GM21723 (cell line): Measurements from ENCODE around the gene CFAP61.
"Not testable (repeated sequence)": the region's sequence is repeated elsewhere in the genome, so short reads cannot be mapped to it uniquely, and the experiment has no call there.

ENCODE experiments used
- ATAC-seq: cut with Tn5 transposase; IDR thresholded peaks from one replicate; pipeline ENCODE4 v1.9.1; 2021; ENCODE audit warnings: mild to moderate bottlenecking, moderate library complexity; ENCODE audit not compliant: unreplicated experiment

The CFAP61 gene

GRCh38 chr20:20089939-20090338, 37.6 kb downstream of the CFAP61 start:
- no peak for ATAC-seq

- no peak for ATAC-seq
Observed at GRCh38 chr20:20092827-20093226, 40.5 kb downstream of the CFAP61 start.

GRCh38 chr20:20094410-20094809, 42.1 kb downstream of the CFAP61 start:
- no peak for ATAC-seq

- ATAC-seq, result no peak
Observed at GRCh38 chr20:20095114-20095872, 43.0 kb downstream of the CFAP61 start.

- ATAC-seq, result no peak
Observed at GRCh38 chr20:20096421-20096820, 44.1 kb downstream of the CFAP61 start.

GRCh38 chr20:20100881-20101280, 48.5 kb downstream of the CFAP61 start:
- no peak for ATAC-seq

- no peak for ATAC-seq
Observed at GRCh38 chr20:20102163-20102562, 49.8 kb downstream of the CFAP61 start.

GRCh38 chr20:20102716-20103258, 50.5 kb downstream of the CFAP61 start:
- ATAC-seq, result no peak

GRCh38 chr20:20103486-20103885, 51.2 kb downstream of the CFAP61 start:
- no peak for ATAC-seq

GRCh38 chr20:20123187-20123586, 70.9 kb downstream of the CFAP61 start:
- ATAC-seq, result not testable (repeated sequence)

- ATAC-seq, result no peak
Observed at GRCh38 chr20:20130399-20130798, 78.1 kb downstream of the CFAP61 start.

- ATAC-seq, result no peak
Observed at GRCh38 chr20:20134941-20135575, 82.7 kb downstream of the CFAP61 start.

GRCh38 chr20:20136313-20136712, 84.0 kb downstream of the CFAP61 start:
- ATAC-seq, result no peak

- no peak for ATAC-seq
Observed at GRCh38 chr20:20137851-20138250, 85.5 kb downstream of the CFAP61 start.

GRCh38 chr20:20138301-20139064, 86.2 kb downstream of the CFAP61 start:
- no peak for ATAC-seq

GRCh38 chr20:20139403-20139802, 87.1 kb downstream of the CFAP61 start:
- no peak for ATAC-seq

- no peak for ATAC-seq
Observed at GRCh38 chr20:20143165-20143564, 90.8 kb downstream of the CFAP61 start.

- no peak for ATAC-seq
Observed at GRCh38 chr20:20143646-20144045, 91.3 kb downstream of the CFAP61 start.

GRCh38 chr20:20148779-20149178, 96.4 kb downstream of the CFAP61 start:
- ATAC-seq, result no peak

- no peak for ATAC-seq
Observed at GRCh38 chr20:20150241-20150640, 97.9 kb downstream of the CFAP61 start.

GRCh38 chr20:20160520-20160919, 108.2 kb downstream of the CFAP61 start:
- no peak for ATAC-seq
